NCI-H345 treated with DMSO at 0.1 percent for 48 hours (cell line): Measurements from ENCODE around the gene ARIH2.
A peak's percentile ranks its signal among the peaks of the same experiment; 100 is the strongest.
"Not testable (repeated sequence)": the region's sequence is repeated elsewhere in the genome, so short reads cannot be mapped to it uniquely, and the experiment has no call there.

Experiments used
- DNase-seq: peaks from one replicate; lab custom pipeline; 2025; ENCODE audit not compliant: unreplicated experiment; lab: John Stamatoyannopoulos, UW

ARIH2 gene

GRCh38 chr3:48918388-48919214 is at the start of gene ARIH2:
TSS of gene ARIH2 (plus strand) at chr3:48918842. CDS start at chr3:48927559, 8,717 bp downstream.
- peak; percentile 21 for DNase-seq

DNA sequence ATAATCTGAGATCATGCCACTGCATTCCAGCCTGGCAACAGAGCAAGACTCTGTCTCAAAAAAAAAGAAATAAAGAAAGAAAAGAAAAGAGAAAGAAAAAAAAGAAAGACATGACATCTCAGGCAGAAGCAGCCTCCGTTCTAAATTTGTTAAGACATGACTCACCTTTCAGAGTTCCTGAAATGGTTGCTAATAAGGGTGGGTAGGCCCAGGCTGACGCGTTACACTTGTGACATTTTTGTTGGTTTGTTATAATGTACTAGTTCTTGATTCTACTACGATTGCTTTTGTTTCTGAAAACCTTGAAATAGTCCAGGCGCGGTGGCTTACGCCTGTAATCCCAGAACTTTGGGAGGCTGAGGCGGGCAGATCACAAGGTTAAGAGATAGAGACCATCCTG is 41.0 kb upstream of the ARIH2 start:
- no peak for DNase-seq

- no peak for DNase-seq
Observed at GRCh38 chr3:48879307-48879993, 39.2 kb upstream of the ARIH2 start.

DNA sequence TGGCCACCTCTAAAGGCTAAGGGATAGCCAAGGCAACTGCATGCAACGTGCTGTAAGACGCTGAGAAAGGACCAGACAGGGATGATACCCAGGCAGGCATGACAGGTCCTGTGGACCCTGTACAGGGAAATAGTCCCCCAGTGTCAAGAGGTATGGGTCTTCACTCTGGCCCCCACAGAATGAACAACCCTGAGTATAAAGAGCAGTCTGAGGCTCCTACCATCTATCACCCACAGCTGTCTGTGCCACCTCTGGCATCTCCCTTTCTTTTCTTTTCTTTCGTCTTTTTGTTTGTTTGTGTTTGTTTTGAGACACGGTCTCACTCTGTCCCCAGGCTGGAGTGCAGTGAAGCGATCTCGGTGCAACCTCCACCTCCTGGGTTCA is 38.7 kb upstream of the ARIH2 start:
- no peak for DNase-seq

DNA sequence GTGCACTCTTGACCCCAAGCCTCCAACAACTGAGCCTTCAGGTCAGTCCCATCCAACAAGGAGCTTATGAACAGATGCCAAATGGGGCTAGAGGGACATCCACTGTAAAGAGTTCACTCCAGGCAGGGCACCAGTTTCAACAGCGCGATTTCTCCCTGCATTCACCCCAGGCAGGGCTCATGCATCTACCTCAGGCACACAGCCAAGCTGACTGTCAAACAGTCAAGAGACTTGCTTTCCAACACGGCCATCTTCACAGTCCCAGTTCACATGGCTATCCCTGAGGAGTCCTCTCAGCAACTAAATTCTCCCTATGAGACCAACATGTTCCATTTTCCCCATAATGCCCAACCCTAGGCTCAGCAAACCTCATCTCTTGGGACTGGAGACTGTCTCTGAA is 37.6 kb upstream of the ARIH2 start:
- no peak for DNase-seq

- DNase-seq = no peak
Observed at GRCh38 chr3:48881652-48882114, 37.0 kb upstream of the ARIH2 start.

GRCh38 chr3:48885753-48886152 is 32.9 kb upstream of the ARIH2 start:
- DNase-seq = no peak

GRCh38 chr3:48891606-48892005 is 27.0 kb upstream of the ARIH2 start:
- DNase-seq = no peak

DNA sequence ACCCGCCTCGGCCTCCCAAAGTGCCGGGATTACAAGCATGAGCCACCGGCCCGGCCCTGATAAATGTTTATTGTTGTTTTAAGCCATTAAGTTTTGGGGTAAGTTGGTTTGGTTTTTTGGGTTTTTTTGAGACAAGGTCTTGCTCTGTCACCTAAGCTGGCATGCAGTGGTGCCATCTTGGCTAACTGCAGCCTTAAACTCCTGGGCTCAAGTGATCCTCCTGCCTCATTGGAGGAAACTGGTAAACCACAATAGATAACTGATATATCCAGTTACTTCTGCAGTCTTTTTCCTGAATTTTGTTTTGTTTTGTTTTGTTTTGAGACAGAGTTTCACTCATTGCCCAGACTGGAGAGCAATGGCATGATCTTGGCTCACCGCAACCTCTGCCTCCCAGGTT is 24.1 kb upstream of the ARIH2 start:
- no peak for DNase-seq

DNA sequence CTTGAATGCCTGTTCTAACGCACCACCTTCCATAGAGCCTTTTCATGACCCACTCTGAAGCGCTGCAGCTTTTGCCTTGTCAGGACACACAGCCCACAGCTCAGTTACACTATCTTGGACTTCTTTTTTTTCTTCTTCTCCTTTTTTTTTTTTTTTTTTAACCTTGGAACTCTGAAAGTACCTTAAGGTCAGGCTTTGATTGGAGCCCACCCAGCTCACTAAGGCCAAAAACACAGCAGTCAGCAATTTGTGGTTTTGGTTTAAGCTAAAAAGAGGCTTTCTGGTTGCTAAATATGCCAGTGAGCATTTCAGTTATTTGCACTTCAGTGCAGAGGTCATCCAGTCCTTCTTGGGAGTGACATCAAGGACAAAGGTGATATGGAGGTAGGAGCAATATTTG is 21.7 kb upstream of the ARIH2 start:
- DNase-seq = no peak

DNA sequence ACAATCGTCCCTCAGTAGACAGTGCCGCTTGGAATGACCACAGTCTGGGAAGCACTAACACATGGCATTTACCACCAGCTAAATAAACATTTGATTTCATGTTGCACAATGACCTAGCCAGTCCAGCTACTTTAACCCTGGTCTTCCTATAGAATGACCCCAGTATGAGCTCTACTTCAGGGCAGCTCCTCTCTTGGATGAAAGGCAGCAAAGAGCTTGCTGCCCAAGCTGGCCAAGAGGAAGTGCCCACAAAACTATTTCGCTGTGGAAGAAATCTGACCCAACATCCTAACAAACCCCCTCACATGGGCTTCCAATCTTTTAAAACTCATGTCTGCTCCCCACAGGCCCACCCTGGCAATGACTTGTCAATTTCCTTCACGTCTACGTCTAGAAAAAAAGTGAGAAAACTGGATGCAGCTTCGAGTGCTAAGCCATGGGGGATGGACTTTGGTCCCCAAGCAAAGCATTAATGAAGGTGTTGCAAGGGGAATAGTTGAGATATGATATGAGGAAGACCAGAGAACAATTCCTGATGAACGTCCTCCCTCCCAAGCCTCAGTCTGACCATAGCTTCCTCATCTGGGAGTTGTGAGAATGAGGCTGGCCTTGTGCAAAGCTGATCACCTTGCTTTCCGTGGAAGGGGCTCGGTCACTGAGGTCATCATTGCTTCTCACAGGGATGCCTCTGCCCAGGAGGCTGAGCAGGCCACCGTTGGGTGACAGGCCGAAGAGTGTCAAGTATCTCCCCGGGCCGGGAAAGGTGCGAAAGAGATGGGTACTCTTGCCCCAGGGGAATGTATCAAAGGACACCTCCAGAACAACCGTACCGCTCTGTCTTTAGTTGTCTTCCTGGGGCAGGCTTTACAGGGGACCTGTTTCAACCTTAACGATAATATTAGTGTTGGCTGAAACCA is 20.9 kb upstream of the ARIH2 start:
- DNase-seq = no peak

DNA sequence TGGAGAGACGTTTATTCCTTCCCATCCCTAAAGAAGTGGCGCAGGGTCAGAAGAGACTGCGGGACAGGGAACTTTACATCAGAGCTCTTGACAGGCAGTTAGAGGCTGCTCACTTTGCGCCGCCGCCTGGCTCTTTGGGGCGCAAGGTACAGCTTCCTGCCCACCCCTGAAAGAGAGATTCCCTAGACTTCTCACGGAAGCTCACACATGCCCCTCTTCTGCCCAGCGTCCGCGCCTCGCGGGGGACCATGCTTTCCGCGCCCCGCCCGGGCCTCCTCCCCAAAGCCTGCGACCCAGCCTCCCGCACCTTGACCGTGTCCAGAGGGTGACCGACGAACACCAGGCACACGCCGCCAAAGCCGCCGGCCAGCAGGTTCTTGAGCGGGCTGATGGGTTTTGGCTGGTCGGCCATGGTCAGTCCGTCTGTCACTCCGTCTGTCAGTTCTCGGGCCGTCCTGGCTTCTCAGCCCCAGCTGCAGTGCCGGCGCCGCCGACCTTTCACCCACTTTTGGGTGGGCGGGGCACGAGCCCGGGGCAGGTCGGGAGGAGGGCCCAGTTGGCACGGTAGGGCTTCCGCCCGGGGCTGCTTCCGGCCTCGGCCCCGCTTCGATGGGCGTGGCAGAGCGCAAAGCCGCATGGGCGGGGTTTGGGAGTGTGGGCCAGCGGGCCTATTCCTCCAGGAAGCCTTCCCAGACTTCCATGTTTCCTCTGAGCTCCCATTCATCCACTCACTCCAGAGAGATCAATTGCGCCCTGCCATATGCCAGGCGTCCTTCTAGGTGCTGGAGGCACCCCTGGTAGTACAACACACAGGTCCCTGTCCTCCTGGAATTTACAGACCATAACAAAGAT is 20.0 kb upstream of the ARIH2 start, which contains the start of gene SLC25A20:
TSS of gene SLC25A20 (minus strand) at position 500 of the 852 bp plus-strand sequence. CDS start at position 412, 88 bp downstream.
- peak; percentile 22 for DNase-seq

DNA sequence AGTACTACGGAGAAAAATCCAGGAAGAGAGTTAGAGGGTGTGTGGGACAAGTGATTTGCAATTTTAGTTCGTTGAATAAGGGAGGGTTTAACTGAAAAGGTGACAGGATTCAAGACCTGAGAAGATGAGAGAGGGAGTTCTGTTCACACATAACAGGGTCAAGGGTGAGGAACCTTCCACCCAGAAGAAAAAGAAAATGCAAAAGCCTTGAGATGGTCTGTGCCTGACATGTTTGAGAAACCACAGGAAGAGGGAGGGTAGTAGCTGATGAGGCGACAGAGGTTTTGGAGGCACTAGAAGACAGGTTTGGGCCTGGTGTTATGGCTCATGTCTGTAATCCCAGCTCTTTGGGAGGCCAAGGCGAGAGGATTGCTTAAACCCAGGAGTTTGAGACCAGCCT is 19.4 kb upstream of the ARIH2 start:
- DNase-seq = no peak

DNA sequence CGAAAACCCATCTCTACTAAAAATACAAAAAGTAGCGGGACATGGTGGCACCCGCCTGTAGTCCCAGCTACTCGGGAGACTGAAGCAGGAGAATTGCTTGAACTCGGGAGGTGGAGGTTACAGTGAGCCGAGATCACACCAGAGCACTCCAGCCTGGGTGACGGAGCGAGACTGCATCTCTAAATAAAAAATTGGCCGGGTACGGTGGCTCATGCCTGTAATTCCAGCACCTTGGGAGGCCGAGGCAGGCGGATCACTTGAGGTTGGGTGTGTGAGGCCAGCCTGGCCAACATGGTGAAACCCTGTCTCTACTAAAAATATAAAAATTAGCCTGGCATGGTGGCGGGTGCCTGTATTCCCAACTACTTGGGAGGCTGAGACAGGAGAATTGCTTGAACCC is 11.6 kb upstream of the ARIH2 start:
- DNase-seq = not testable (repeated sequence)

- DNase-seq = no peak
Observed at GRCh38 chr3:48915296-48915695, 3.3 kb upstream of the ARIH2 start.

- no peak for DNase-seq
Observed at GRCh38 chr3:48919215-48920138, 835 bp downstream of the ARIH2 start.

DNA sequence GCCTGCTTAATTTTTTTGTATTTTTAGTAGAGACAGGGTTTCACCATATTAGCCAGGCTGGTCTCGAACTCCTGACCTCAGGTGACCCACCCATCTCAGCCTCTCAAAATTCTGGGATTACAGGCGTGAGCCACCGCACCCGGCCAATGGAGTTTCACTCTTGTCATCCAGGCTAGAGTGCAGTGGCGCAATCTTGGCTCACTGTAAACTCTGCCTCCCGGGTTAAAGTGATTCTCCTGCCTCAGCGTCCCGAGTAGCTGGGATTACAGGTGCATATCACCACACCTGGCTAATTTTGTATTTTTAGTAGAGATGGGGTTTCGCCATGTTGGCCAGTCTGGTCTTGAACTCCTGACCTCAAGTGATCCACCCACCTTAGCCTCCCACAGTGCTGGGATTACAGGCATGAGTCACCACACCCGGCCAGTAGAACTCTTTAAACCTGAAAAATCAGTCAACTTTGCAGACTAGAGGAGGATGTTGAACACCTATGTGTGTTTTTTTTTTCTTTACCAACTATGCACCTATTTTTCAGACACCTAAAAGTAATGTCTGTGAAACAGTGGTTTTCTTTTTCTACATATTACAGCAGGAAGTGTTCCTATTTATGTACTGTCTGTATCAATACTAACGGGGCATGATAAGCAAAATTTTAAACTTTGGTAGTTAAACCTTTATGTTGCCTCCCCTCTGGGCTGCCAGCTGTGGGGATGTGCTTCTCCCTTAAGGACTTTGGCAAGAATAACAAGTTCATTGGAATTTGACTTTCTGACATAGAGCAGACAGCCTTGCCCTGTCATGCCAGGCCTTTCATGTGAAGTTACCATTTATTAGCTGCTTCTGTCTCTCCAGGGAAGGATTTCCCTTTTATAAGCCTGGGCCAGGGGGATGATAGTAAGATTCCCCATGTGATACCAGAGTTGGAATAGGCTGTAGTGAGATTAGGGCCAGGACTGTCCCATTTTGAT is 8.1 kb downstream of the ARIH2 start:
- no peak for DNase-seq

- no peak for DNase-seq
Observed at GRCh38 chr3:48927928-48928327, 9.3 kb downstream of the ARIH2 start.
